IMR-90 (cell line): ENCODE measurements around the gene KDM2A.

ENCODE experiments used
- BHLHE40 ChIP-seq: fragments of 150-350 bp; IDR thresholded peaks from 2 replicates; pipeline ENCODE4 v1.6.1; 2016; ENCODE audit warnings: mild to moderate bottlenecking, low read depth, low read length
- CEBPB ChIP-seq: IDR thresholded peaks from 2 replicates; pipeline ENCODE4 v1.6.1; 2012; ENCODE audit warnings: low read depth, low read length, improper control_type of control experiment
- CTCF ChIP-seq: conservative IDR thresholded peaks from 2 replicates; pipeline ENCODE4 v1.5.1; 2012; ENCODE audit warnings: mild to moderate bottlenecking, low read depth, low read length, improper control_type of control experiment
- MAFK ChIP-seq: IDR thresholded peaks from 2 replicates; pipeline ENCODE4 v1.6.1; 2012; ENCODE audit warnings: low read depth, low read length, improper control_type of control experiment
- MAZ ChIP-seq: IDR thresholded peaks from 2 replicates; pipeline ENCODE4 v1.6.1; 2012; ENCODE audit warnings: low read depth, mild to moderate bottlenecking, low read length, improper control_type of control experiment, moderate library complexity, borderline replicate concordance
- MXI1 ChIP-seq: IDR thresholded peaks from 2 replicates; pipeline ENCODE4 v1.6.1; 2012; ENCODE audit warnings: low read depth, mild to moderate bottlenecking, low read length, moderate library complexity, borderline replicate concordance
- POLR2A ChIP-seq: IDR thresholded peaks from 2 replicates; pipeline ENCODE4 v1.6.1; 2012; ENCODE audit warnings: mild to moderate bottlenecking, low read depth, low read length
- RAD21 ChIP-seq: IDR thresholded peaks from 2 replicates; pipeline ENCODE4 v1.6.1; 2012; ENCODE audit warnings: low read length, improper control_type of control experiment
- RFX5 ChIP-seq: IDR thresholded peaks from 2 replicates; pipeline ENCODE4 v1.8.0; 2012; ENCODE audit warnings: low read depth, mild to moderate bottlenecking, low read length, moderate library complexity
- SMC3 ChIP-seq: fragments of 150-350 bp; IDR thresholded peaks from 2 replicates; pipeline ENCODE4 v1.6.1; 2016; ENCODE audit warnings: low read depth, mild to moderate bottlenecking, antibody characterized with exemption, low read length, moderate library complexity
- TF ChIP-seq, protein P1 (sequence below): fragments of 150-350 bp; IDR thresholded peaks from 2 replicates; pipeline ENCODE4 v1.6.1; 2016; ENCODE audit warnings: low read depth, mild to moderate bottlenecking, low read length, moderate library complexity, borderline replicate concordance
- TF ChIP-seq, protein P2 (sequence below): fragments of 150-350 bp; IDR thresholded peaks from 2 replicates; pipeline ENCODE4 v1.6.1; 2017; ENCODE audit warnings: mild to moderate bottlenecking, antibody characterized with exemption, low read length, low read depth

DNA sequence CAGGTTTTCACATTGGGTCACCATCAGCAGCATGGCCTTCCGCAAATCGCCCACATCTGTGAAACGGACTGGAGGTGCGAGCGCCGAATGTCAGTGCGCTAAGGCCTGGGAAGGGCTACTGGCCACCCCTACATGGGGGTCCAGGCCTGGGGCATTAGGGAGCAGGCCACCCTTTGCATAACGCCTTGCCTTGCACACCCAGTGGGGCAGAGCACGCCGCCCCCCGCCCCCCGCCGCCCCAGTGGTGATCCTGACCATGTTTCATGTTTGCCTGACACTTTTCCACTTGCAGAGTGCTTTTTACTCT is 149.9 kb downstream of the KDM2A start:
- TF ChIP-seq SMC3 = no peak
- no peak for TF ChIP-seq MXI1
- TF ChIP-seq MAZ = no peak
- no peak for TF ChIP-seq CTCF
- TF ChIP-seq, protein P1, sequence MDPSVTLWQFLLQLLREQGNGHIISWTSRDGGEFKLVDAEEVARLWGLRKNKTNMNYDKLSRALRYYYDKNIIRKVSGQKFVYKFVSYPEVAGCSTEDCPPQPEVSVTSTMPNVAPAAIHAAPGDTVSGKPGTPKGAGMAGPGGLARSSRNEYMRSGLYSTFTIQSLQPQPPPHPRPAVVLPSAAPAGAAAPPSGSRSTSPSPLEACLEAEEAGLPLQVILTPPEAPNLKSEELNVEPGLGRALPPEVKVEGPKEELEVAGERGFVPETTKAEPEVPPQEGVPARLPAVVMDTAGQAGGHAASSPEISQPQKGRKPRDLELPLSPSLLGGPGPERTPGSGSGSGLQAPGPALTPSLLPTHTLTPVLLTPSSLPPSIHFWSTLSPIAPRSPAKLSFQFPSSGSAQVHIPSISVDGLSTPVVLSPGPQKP = no peak
- no peak for TF ChIP-seq POLR2A
- TF ChIP-seq, protein P2, sequence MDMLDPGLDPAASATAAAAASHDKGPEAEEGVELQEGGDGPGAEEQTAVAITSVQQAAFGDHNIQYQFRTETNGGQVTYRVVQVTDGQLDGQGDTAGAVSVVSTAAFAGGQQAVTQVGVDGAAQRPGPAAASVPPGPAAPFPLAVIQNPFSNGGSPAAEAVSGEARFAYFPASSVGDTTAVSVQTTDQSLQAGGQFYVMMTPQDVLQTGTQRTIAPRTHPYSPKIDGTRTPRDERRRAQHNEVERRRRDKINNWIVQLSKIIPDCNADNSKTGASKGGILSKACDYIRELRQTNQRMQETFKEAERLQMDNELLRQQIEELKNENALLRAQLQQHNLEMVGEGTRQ = no peak
- no peak for TF ChIP-seq RAD21
- no peak for TF ChIP-seq BHLHE40
- no peak for TF ChIP-seq MAFK
- TF ChIP-seq RFX5 = no peak
- no peak for TF ChIP-seq CEBPB
